ENCODE measurements around the gene ZNF423.

- TF ChIP-seq EZH2phosphoT487 (IDR thresholded peaks at IDR 0.05; ENCODE audit: unreplicated experiment) (no peak), CTCF (conservative IDR thresholded peaks at IDR 0.05; ENCODE audit: low read depth in 2 of 2) (no peak), EZH2 (IDR thresholded peaks at IDR 0.05; ENCODE audit: low read depth, unreplicated experiment) (no peak), POLR2AphosphoS5 (IDR thresholded peaks at IDR 0.05; ENCODE audit: low read depth) (no peak), REST (IDR thresholded peaks at IDR 0.05; ENCODE audit: unreplicated experiment) (no peak), ZNF114 (CRISPR knock-in tag; IDR thresholded peaks at IDR 0.05) (no peak), ZNF462 (CRISPR knock-in tag; IDR thresholded peaks at IDR 0.05) (no peak), ETS1 (IDR thresholded peaks at IDR 0.05) (no peak), CREB1 (CRISPR knock-in tag; IDR thresholded peaks at IDR 0.05; ENCODE audit: low read depth) (no peak), NANOG (IDR thresholded peaks at IDR 0.05; ENCODE audit: borderline replicate concordance) (no peak)
These were observed 331.0 kb downstream of the ZNF423 start for GRCh38 chr16:49524947-49525315.
